ENCODE results near the gene SIL1.

The SIL1 gene

GRCh38 chr5:138956801-138957200 lies 241.4 kb downstream of the SIL1 start:
- POLR2A ChIA-PET, result no interaction called here
- CTCF ChIA-PET, result interaction anchor here (1.2 kb wide), 1 partner anchor 51 kb away, joined by 3 read pairs; no protein-coding TSS in a partner anchor
- no peak for DNase-seq (ENCODE audit: extremely low spot score)
- TF ChIP-seq CTCF (IDR thresholded peaks at IDR 0.05; ENCODE audit: control extremely low read depth, extremely low read depth, low read depth, missing control alignments), result no peak

- ChIA-PET CTCF (interaction anchor here (1.2 to 1.5 kb wide), 2 partner anchors 50 to 167 kb away, joined by 3 read pairs; no protein-coding TSS in a partner anchor), POLR2A (no interaction called here)
- DNase-seq (ENCODE audit: extremely low spot score), result no peak
- TF ChIP-seq CTCF (IDR thresholded peaks at IDR 0.05; ENCODE audit: control extremely low read depth, extremely low read depth, low read depth, missing control alignments), result no peak
These were observed 242.4 kb downstream of the SIL1 start for GRCh38 chr5:138955671-138956295.

- DNase-seq (ENCODE audit: extremely low spot score), result no peak
- POLR2A ChIA-PET, result no interaction called here
- TF ChIP-seq CTCF (IDR thresholded peaks at IDR 0.05; ENCODE audit: control extremely low read depth, extremely low read depth, low read depth, missing control alignments), result no peak
- CTCF ChIA-PET, result interaction anchor here (1.2 to 1.5 kb wide), 5 partner anchors 8 to 167 kb away, joined by 3 to 8 read pairs (median 3); no protein-coding TSS in a partner anchor
These were observed 243.0 kb downstream of the SIL1 start for GRCh38 chr5:138955013-138955660.

- POLR2A ChIA-PET, result no interaction called here
- CTCF ChIA-PET, result interaction anchor here (1.2 to 1.6 kb wide), 6 partner anchors 9 to 166 kb away, joined by 3 to 8 read pairs (median 4); no protein-coding TSS in a partner anchor
- TF ChIP-seq CTCF (IDR thresholded peaks at IDR 0.05; ENCODE audit: control extremely low read depth, extremely low read depth, low read depth, missing control alignments), result no peak
- DNase-seq (ENCODE audit: extremely low spot score), result no peak
These were observed 243.7 kb downstream of the SIL1 start for GRCh38 chr5:138954257-138955012.

GRCh38 chr5:138953387-138954256 lies 244.5 kb downstream of the SIL1 start:
- no peak for TF ChIP-seq CTCF (IDR thresholded peaks at IDR 0.05; ENCODE audit: control extremely low read depth, extremely low read depth, low read depth, missing control alignments)
- ChIA-PET CTCF (interaction anchor here (0.7 to 1.6 kb wide), 7 partner anchors 8 to 156 kb away, joined by 3 to 8 read pairs (median 4); no protein-coding TSS in a partner anchor), POLR2A (no interaction called here)
- peak; percentile 59 for DNase-seq (ENCODE audit: extremely low spot score)
